ENCODE results near the gene RNF133. TPM values are rescaled to one million over a fixed set of nuclear protein-coding genes. Genes with fewer than 3 reads are reported as not detected.
"Not testable (repeated sequence)": the region's sequence is repeated elsewhere in the genome, so short reads cannot be mapped to it uniquely, and the experiment has no call there.

RNF133 gene
- total RNA-seq, 1 donor from 2014 or later, result not detected

DNA sequence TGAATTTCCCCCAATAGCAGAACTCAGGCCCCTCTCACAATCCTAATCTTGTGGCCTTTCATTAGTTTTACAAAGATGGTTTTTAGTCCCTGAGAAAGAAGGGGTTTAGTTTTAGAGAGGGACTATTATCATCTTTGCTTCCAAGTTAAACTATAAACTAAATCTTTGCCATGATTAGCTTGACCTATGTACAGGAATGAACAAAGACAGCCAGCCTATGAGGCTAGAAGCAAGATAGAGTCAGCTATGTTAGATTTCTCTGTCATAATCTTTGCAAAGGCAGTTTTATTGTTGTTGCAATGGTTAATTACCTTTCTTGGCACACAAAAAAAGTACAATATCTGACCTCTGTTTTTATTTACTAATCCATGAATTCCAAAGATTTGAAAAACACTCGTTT, 19.1 kb downstream of the RNF133 start:
- Mint-ChIP-seq H3K9me3 (no peaks in the 10 kb centered on the region), H3K27me3 (no peaks in the 10 kb centered on the region), H3K4me3 (no peak overlapping the region), H3K27ac (no peak overlapping the region), H3K4me1 (no peaks in the 10 kb centered on the region), H3K36me3 (ENCODE audit: low read depth) (no peaks in the 10 kb centered on the region)
- intact Hi-C loops (cut with micrococcal nuclease), result no loop called here
- no peak for DNase-seq

- H3K27ac Mint-ChIP-seq; H3K4me3 Mint-ChIP-seq; H3K9me3 Mint-ChIP-seq; DNase-seq; H3K27me3 Mint-ChIP-seq; H3K4me1 Mint-ChIP-seq; H3K36me3 Mint-ChIP-seq (ENCODE audit: low read depth); intact Hi-C loops (cut with micrococcal nuclease): not testable (repeated sequence)
Observed at GRCh38 chr7:122679269-122679709, 19.6 kb downstream of the RNF133 start.

GRCh38 chr7:122677149-122677548, 21.8 kb downstream of the RNF133 start:
- peaks cover 3% of the 10 kb centered on the region for H3K9me3 Mint-ChIP-seq
- no peaks in the 10 kb centered on the region for H3K4me1 Mint-ChIP-seq
- no peaks in the 10 kb centered on the region for H3K36me3 Mint-ChIP-seq (ENCODE audit: low read depth)
- H3K27ac Mint-ChIP-seq, result no peak overlapping the region
- H3K4me3 Mint-ChIP-seq, result no peak overlapping the region
- DNase-seq, result no peak
- intact Hi-C loops (cut with micrococcal nuclease), result no loop called here
- H3K27me3 Mint-ChIP-seq, result no peaks in the 10 kb centered on the region

DNA sequence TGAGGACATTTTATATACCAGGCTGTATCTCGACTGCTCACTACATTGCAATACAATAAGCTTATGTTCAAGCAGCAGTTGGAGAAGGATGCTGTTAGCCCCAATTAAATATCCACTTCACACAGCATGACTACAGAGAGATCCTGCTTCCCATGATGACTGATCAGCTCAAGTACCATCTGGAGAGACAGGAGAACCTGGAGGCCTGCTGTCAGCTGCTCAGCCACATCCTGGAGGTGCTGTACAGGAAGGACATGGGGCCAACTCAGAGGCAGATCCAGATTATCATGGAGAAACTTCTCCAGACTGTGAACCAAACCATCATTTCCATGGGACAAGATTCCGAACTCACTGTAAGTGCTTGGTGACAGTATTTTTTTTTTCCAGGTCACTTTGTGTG, 22.5 kb downstream of the RNF133 start:
- Mint-ChIP-seq H3K9me3 (peaks cover 3% of the 10 kb centered on the region), H3K27ac (no peak overlapping the region), H3K4me3 (no peak overlapping the region), H3K27me3 (no peaks in the 10 kb centered on the region), H3K4me1 (no peaks in the 10 kb centered on the region), H3K36me3 (ENCODE audit: low read depth) (no peaks in the 10 kb centered on the region)
- DNase-seq, result no peak
- intact Hi-C loops (cut with micrococcal nuclease), result no loop called here

GRCh38 chr7:122675621-122676020, 23.3 kb downstream of the RNF133 start:
- intact Hi-C loops (cut with micrococcal nuclease), result no loop called here
- Mint-ChIP-seq H3K4me3 (no peak overlapping the region), H3K9me3 (peaks cover 3% of the 10 kb centered on the region), H3K27ac (no peak overlapping the region), H3K27me3 (no peaks in the 10 kb centered on the region), H3K4me1 (no peaks in the 10 kb centered on the region), H3K36me3 (ENCODE audit: low read depth) (no peaks in the 10 kb centered on the region)
- no peak for DNase-seq

DNA sequence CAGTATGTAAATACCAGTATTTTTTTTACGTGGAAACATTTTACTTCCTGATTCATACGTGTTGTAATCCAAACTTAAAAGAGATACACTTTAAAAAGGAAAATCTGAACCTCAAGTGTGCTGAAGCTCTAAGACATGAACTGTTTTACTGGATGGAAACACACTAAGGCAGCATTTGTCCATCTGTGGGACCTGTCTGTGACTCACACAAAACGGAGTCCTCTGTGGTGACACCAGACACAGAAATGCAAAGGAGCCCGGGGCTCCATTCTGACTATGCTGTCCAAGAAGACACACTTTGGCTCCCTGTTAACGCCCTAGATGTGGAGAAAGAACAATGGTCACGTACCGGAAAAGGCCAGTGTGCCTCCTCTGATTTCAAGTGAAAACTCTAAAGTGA, 23.9 kb downstream of the RNF133 start:
- no peaks in the 10 kb centered on the region for H3K4me1 Mint-ChIP-seq
- intact Hi-C loops (cut with micrococcal nuclease), result no loop called here
- no peak overlapping the region for H3K4me3 Mint-ChIP-seq
- no peak for DNase-seq
- H3K9me3 Mint-ChIP-seq, result peaks cover 3% of the 10 kb centered on the region
- no peaks in the 10 kb centered on the region for H3K27me3 Mint-ChIP-seq
- no peaks in the 10 kb centered on the region for H3K36me3 Mint-ChIP-seq (ENCODE audit: low read depth)
- H3K27ac Mint-ChIP-seq, result no peak overlapping the region

DNA sequence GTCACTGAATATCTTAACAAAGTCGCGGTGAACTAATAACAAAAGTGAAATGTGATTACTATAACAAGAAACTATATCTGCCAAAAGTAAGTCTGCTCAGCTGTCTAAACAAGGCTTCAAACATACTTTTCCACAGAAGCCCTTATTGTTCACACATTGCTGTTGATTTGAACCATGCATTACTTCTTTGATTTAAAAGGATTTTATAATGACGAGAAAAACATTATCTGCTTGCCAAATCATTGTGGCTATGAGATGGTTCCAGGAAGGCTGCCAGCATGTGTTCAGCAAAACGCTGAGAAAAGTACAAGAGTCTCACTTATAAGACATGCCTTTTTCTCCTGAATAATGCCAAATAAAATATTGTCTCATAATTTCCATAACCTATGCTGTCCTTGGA, 24.4 kb downstream of the RNF133 start:
- no peaks in the 10 kb centered on the region for H3K27me3 Mint-ChIP-seq
- intact Hi-C loops (cut with micrococcal nuclease), result no loop called here
- H3K4me3 Mint-ChIP-seq, result no peak overlapping the region
- DNase-seq, result no peak
- no peak overlapping the region for H3K27ac Mint-ChIP-seq
- no peaks in the 10 kb centered on the region for H3K4me1 Mint-ChIP-seq
- H3K36me3 Mint-ChIP-seq (ENCODE audit: low read depth), result no peaks in the 10 kb centered on the region
- H3K9me3 Mint-ChIP-seq, result peaks cover 3% of the 10 kb centered on the region

DNA sequence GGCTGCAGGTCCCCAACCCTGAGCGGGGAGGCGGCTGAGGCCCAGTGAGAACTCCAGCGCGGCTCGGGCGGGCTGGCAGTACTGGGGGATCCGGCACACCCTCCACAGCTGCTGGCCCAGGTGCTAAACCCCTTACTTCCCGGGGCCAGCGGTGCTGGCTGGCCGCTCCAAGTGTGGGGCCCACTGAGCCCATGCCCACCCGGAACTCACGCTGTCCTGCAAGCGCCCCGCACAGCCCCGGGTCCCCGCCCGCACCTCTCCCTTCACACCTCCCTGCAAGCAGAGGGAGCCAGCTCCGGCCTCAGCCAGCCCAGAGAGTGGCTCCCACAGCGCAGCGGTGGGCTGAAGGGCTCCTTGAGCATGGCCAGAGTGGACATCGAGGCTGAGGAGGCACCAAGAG, 25.0 kb downstream of the RNF133 start:
- peaks cover 3% of the 10 kb centered on the region for H3K9me3 Mint-ChIP-seq
- H3K4me1 Mint-ChIP-seq, result no peaks in the 10 kb centered on the region
- no peak overlapping the region for H3K4me3 Mint-ChIP-seq
- H3K27me3 Mint-ChIP-seq, result no peaks in the 10 kb centered on the region
- H3K36me3 Mint-ChIP-seq (ENCODE audit: low read depth), result no peaks in the 10 kb centered on the region
- no peak overlapping the region for H3K27ac Mint-ChIP-seq
- no peak for DNase-seq
- intact Hi-C loops (cut with micrococcal nuclease), result no loop called here

DNA sequence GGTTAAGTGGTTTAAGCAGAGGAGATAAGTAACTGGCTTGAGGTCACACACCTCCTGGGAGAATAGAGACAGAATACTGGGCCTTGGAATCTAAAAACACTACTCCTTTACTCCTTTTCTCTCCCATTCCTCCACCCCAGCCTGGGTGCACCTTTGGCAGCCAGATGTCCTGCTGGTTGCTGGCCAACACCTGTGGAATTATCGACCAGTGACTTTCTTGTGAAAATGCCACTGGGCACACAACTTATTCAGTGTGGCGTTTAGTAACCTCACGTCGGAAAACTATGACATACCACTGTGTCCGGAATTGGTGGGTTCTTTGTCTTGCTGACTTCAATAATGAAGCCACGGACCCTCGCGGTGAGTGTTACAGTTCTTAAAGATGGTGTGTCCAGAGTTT, 26.4 kb downstream of the RNF133 start:
- Mint-ChIP-seq H3K27me3 (no peaks in the 10 kb centered on the region), H3K9me3 (peaks cover 3% of the 10 kb centered on the region), H3K4me3 (no peak overlapping the region), H3K27ac (no peak overlapping the region), H3K36me3 (ENCODE audit: low read depth) (no peaks in the 10 kb centered on the region), H3K4me1 (no peaks in the 10 kb centered on the region)
- DNase-seq, result no peak
- intact Hi-C loops (cut with micrococcal nuclease), result no loop called here

- Mint-ChIP-seq H3K4me1 (no peaks in the 10 kb centered on the region), H3K9me3 (no peaks in the 10 kb centered on the region), H3K27me3 (no peaks in the 10 kb centered on the region), H3K4me3 (no peak overlapping the region), H3K27ac (no peak overlapping the region), H3K36me3 (ENCODE audit: low read depth) (no peaks in the 10 kb centered on the region)
- DNase-seq, result no peak
- intact Hi-C loops (cut with micrococcal nuclease), result no loop called here
Observed at GRCh38 chr7:122663733-122664132, 35.2 kb downstream of the RNF133 start.

GRCh38 chr7:122658856-122659255, 40.1 kb downstream of the RNF133 start:
- no peaks in the 10 kb centered on the region for H3K27me3 Mint-ChIP-seq
- DNase-seq, result no peak
- H3K4me3 Mint-ChIP-seq, result no peak overlapping the region
- H3K9me3 Mint-ChIP-seq, result no peaks in the 10 kb centered on the region
- H3K4me1 Mint-ChIP-seq, result no peaks in the 10 kb centered on the region
- H3K27ac Mint-ChIP-seq, result no peak overlapping the region
- H3K36me3 Mint-ChIP-seq (ENCODE audit: low read depth), result no peaks in the 10 kb centered on the region
- intact Hi-C loops (cut with micrococcal nuclease), result no loop called here

DNA sequence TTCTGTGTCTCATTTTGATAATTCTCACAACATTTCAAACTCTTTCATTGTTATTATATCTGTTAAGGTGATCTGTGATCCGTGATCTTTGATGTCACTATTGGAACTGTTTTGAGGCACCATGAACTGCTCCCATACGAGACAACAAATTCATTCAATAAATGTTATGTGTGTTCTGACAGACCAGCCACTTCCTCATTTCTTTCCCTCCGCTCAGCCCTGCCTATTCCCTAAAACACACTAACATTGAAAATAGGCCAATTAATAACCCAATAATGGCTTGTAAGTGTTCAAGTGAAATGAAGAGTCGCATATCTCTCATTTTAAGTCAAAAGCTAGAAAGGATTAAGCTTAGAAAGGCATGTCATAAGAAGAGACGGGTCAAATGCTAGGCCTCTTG, 45.2 kb downstream of the RNF133 start:
- H3K27ac Mint-ChIP-seq, result no peak overlapping the region
- H3K36me3 Mint-ChIP-seq (ENCODE audit: low read depth), result no peaks in the 10 kb centered on the region
- H3K27me3 Mint-ChIP-seq, result no peaks in the 10 kb centered on the region
- H3K4me1 Mint-ChIP-seq, result no peaks in the 10 kb centered on the region
- intact Hi-C loops (cut with micrococcal nuclease), result no loop called here
- no peaks in the 10 kb centered on the region for H3K9me3 Mint-ChIP-seq
- no peak overlapping the region for H3K4me3 Mint-ChIP-seq
- no peak for DNase-seq

GRCh38 chr7:122652876-122653275, 46.0 kb downstream of the RNF133 start:
- Mint-ChIP-seq H3K36me3 (ENCODE audit: low read depth) (no peaks in the 10 kb centered on the region), H3K27ac (no peak overlapping the region), H3K4me1 (no peaks in the 10 kb centered on the region), H3K9me3 (no peaks in the 10 kb centered on the region), H3K27me3 (no peaks in the 10 kb centered on the region), H3K4me3 (no peak overlapping the region)
- intact Hi-C loops (cut with micrococcal nuclease), result no loop called here
- no peak for DNase-seq

DNA sequence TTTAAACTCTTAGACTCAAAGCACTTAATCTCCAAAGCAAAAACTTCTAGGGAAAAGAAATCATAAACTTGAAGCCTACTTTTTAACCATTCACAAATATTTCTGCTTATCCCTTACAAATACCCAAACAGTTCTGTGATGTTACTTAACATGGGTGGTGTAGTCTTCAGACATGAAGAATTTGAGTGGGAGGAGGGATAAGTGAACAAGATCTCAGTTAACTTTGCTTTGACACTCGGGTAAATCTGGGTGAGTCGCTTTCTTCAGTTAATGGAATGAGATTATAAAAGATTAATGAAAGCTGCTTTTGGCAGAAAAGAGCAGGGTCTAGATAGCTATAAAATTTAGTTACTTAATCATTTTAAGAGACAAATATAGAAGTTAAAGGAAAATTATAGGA, 47.5 kb downstream of the RNF133 start:
- no peaks in the 10 kb centered on the region for H3K36me3 Mint-ChIP-seq (ENCODE audit: low read depth)
- no peak for DNase-seq
- no peak overlapping the region for H3K27ac Mint-ChIP-seq
- H3K4me3 Mint-ChIP-seq, result no peak overlapping the region
- intact Hi-C loops (cut with micrococcal nuclease), result no loop called here
- no peaks in the 10 kb centered on the region for H3K9me3 Mint-ChIP-seq
- H3K27me3 Mint-ChIP-seq, result no peaks in the 10 kb centered on the region
- H3K4me1 Mint-ChIP-seq, result no peaks in the 10 kb centered on the region

All from activated CD4-positive, alpha-beta T cell treated with anti-CD3 and anti-CD28 coated beads, Interleukin-2, amount 10 ng/mL, durations not matched to agents 24 days and 14 days (primary cell).